HG02840 (cell line): ENCODE results near the gene PLCZ1.

Source experiments
- ATAC-seq: cut with Tn5 transposase; IDR thresholded peaks from one replicate; pipeline ENCODE4 v1.9.1; 2021; ENCODE audit warnings: mild to moderate bottlenecking, moderate library complexity, moderate number of reproducible peaks; ENCODE audit not compliant: unreplicated experiment, low FRiP score

The PLCZ1 gene

DNA sequence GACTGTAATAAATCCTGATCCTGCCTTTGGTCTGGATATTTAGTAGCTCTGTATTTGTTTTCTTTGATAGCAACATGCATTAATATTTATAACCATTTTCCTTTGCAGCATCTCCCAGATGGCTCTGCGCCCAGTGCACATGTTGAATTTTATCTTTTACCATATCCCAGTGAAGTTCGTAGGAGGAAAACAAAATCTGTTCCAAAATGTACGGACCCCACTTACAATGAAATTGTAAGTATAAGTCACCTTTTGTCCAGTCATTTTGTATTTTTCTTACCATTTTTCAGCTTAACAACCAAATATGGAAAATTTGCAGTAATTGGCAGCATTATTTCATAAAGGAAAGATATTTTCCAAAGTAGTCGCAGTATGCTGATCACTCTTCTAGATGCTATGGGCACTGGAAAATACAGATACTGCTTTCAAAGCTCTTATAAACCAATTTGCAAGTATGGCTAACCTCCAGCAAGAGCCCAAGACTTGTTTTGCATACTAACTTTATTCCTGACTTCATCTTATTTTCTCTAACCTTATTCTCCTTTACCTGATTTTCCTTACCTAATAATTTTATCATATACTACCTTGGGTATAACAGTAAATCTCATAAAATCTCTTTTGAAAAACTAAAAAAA is 97.4 kb downstream of the PLCZ1 start:
- ATAC-seq = no peak

- ATAC-seq = no peak
Measured at GRCh38 chr12:18634382-18634781, 103.4 kb downstream of the PLCZ1 start.
